HG02642 (cell line): ENCODE data around the gene DNAAF2.
"Not testable (repeated sequence)": the region's sequence is repeated elsewhere in the genome, so short reads cannot be mapped to it uniquely, and the experiment has no call there.

Experiments
- ATAC-seq: cut with Tn5 transposase; IDR thresholded peaks from one replicate; pipeline ENCODE4 v1.9.1; 2021; ENCODE audit warnings: mild to moderate bottlenecking; ENCODE audit not compliant: unreplicated experiment, poor library complexity

Gene DNAAF2

DNA sequence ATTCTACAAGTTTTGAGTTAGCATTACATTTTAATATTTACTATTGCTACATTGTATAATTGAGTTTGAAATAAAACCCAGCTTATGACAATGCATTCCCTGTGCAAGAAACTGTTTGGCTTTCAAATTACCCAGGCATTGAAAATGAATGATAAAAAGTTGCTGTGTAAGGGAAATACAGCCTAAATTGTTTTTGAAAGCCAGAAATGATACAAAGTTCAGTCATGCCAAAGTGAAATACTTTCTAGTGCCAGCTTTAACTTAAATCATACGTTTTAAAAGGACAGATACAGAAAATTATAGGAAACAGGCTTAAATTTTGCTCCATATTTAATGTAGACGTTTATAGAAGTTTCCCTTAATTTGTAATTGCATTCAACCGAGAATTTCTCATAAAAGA, 11.7 kb downstream of the DNAAF2 start:
- no peak for ATAC-seq

DNA sequence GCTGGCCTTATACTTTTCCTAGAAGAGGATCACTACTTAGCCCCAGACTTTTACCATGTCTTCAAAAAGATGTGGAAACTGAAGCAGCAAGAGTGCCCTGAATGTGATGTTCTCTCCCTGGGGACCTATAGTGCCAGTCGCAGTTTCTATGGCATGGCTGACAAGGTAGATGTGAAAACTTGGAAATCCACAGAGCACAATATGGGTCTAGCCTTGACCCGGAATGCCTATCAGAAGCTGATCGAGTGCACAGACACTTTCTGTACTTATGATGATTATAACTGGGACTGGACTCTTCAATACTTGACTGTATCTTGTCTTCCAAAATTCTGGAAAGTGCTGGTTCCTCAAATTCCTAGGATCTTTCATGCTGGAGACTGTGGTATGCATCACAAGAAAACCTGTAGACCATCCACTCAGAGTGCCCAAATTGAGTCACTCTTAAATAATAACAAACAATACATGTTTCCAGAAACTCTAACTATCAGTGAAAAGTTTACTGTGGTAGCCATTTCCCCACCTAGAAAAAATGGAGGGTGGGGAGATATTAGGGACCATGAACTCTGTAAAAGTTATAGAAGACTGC, 12.9 kb downstream of the DNAAF2 start:
- no peak for ATAC-seq

DNA sequence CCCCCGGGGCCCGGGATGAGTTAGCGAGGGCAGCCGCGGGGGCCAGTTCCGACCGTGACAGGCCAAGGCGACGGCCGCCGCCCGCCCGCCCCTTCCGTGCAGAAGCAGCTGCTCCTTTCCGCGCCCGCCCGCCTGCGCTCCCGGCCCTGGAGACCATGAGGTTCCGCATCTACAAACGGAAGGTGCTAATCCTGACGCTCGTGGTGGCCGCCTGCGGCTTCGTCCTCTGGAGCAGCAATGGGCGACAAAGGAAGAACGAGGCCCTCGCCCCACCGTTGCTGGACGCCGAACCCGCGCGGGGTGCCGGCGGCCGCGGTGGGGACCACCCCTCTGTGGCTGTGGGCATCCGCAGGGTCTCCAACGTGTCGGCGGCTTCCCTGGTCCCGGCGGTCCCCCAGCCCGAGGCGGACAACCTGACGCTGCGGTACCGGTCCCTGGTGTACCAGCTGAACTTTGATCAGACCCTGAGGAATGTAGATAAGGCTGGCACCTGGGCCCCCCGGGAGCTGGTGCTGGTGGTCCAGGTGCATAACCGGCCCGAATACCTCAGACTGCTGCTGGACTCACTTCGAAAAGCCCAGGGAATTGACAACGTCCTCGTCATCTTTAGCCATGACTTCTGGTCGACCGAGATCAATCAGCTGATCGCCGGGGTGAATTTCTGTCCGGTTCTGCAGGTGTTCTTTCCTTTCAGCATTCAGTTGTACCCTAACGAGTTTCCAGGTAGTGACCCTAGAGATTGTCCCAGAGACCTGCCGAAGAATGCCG, 13.7 kb downstream of the DNAAF2 start:
- ATAC-seq: peak; percentile 37

DNA sequence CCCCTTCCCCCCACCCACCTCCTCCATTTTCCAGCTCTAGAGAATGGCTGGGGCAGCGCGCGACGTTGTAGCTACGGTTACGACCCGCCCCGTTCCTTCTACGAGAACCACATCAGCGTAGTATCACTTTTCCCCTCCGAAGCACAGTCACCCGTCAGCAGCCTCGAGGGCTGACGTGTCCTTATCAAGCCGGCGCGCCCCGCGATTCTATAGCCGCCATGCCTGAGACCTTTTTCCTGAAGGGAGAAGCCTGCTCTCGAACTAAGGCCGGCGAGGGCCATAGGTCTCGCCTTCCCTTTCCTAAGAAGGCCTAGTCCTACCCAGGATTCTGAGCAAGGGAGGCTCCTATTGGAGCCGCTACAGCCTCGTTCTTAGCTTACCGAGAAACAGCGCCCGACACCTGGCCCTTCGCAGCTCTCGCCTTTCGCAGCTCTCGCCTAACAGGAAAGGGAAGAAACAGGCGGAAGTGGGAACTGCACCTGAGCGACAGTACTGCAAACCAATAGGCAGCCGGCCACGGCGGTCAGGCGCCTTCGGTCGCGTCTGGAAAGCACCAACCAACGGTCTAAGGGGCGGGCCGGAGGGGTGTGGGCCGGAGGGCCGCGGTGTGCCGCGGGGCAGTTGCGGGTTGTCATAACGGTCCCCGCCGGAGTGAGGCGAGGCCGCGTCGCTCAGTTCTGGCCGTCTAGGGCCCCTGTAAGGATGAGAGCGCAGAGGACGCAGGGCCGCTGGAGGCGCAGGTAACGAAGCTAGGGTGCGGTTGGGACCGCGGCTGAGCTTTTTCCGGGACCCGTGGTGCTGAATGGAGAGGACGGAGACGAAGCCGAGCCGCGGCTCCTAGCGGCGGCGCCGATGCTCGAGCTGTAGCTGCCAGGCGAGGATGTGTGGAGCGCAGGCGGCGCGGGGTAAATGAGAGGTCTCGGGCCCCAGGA, 14.6 kb downstream of the DNAAF2 start, which contains the start of the genes MGAT2 and RPL36AL:
MGAT2 (plus strand) TSS at position 618 of the 932 bp plus-strand sequence. CDS start 470 bp downstream, outside the sequence.
RPL36AL (minus strand) TSS at position 445 of the 932 bp plus-strand sequence. CDS start 1,522 bp downstream, outside the sequence.
- ATAC-seq: peak; percentile 95

DNA sequence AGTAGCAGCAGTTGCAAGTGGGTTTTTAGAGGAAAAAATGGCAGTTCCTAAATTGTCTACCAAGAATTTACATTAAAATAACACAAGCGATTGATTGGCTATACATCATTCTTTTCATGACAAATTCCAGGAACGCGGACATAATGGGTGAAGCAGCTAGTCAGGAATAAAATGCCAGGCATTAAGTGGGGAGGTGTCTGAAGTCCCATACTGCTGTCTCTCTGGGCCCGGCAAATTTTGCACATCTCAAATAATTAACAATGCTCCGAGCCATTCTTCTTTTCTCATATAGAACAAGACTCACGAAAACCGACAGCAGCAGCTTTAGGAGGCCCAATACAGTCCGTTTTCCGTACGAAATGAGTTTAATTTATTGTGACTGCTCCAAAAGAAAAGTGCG, 15.3 kb downstream of the DNAAF2 start:
- ATAC-seq: no peak

DNA sequence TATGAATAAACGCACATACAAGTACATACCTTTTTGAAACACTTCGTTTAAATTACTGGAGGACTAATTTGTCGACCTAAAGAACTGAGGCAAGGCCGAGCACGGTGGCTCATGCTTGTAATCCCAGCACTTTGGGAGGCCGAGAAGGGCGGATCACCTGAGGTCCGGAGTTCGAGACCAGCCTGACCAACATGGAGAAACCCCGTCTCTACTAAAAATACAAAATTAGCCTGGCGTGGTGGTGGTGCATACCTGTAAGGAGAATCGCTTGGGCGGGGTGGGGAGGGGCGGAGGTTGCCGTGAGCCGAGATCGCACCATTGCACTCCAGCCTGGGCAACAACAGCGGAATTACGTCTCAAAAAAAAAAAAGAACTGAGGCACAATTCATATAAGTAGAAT, 15.8 kb downstream of the DNAAF2 start:
- ATAC-seq: not testable (repeated sequence)

DNA sequence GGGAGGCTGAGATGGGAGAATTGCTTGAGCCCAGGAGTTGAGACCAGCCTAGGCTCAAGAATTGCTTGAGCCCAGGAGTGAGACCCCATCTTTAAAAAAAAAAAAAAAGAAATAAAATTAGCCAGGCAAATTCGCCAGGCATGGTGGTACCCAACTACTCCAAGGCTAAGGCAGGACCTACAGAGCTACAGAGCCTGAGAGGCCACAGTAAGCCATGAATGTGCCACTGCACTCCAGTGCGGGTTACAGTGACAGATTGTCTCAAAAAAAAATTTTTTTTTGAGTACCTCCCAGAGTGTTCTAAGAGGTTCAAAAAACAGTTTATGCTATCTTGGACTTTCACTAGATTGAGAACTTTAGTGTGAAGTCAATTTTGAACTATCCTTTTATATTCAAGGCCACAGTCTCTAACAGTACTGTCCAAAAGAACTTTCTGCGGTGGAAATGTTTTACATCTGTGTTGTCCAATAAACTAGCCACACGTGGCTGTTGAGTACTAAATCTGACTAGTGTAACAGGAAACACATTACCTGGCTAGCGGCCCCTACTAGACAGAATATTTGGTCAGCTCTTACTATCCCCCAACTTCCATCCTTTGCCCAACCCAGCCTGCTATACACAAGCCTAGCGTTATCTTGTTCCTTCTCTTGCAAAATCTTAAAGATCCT, 17.1 kb downstream of the DNAAF2 start:
- no peak for ATAC-seq

DNA sequence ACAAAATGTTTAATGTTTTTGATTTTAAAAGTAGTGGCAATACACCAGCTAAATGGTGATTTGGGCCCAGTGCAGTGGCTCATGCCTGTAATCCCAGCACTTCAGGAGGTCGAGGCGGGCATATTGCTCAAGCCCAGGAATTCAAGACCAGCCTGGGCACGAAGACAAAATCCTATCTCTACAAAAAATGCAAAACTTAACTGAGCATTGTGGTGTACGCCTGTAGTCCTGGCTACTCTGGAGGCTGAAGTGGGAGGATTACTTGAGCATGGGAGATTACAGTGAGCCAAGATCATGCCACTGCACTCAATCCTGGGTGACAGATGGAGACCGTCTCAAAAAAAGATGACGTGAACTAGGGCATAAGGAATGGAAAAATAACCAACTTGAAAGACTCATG, 19.3 kb downstream of the DNAAF2 start:
- ATAC-seq: no peak

DNA sequence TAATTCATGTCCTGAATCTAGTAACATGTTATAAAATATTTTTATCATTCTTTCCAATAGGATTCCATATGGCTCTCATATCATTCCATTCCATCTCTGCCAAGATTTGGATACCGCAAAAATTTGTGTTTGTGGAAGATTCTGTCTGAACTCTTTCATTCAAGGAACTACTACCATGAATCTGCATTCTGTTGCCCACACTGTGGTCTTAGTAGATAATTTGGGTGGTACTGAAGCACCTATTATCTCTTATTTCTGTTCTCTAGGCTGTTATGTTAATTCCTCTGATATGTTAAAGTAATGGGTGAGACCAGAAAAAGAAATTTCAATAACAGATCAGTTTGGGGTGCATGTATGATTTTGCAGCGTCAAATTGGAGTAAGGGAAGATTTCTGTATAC, 20.8 kb downstream of the DNAAF2 start:
- ATAC-seq: no peak

DNA sequence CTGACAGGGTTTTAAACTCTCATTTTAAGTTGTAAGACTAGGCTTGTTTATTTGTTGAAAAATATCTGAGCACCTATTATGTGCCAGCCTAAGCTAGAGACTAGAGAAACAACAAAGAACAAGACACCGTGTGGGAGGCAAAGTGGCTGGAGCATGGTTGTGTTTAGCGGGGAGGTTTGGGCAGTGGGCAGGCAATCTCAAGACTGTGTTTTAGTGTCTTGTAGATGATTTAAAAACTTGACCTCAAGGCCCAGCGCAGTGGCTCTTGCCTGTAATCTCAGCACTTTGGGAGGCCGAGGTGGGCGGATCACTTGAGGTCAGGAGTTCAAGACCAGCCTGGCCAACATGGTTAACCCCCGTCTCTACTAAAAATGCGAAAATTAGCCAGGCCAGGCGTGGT, 22.4 kb downstream of the DNAAF2 start:
- ATAC-seq: no peak

DNA sequence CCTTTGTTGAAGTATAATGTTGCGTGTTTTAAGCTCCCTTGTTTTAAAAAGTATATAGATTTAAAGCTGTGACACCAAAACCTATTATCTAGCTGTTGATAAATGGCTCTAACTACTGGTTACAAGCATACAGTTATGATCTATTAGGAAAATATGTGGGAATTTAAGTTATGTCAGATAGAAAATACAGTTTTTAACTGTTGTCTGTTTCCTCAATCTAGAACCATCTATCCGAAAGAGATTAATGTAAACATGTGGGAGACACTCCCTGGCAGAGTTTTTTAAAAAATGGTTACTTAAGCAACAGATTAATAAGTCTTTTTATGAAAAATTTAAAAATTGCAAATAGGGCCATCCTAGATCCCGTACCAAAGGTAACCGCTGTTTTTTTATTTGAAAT, 22.8 kb downstream of the DNAAF2 start:
- no peak for ATAC-seq

DNA sequence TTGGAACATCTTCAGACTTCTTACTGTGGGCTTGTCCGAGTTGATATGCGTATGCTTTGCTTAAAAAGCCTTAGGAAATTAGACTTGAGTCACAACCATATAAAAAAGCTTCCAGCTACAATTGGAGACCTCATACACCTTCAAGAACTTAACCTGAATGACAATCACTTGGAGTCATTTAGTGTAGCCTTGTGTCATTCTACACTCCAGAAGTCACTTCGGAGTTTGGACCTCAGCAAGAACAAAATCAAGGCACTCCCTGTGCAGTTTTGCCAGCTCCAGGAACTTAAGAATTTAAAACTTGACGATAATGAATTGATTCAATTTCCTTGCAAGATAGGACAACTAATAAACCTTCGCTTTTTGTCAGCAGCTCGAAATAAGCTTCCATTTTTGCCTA, 27.5 kb downstream of the DNAAF2 start:
- ATAC-seq: no peak

DNA sequence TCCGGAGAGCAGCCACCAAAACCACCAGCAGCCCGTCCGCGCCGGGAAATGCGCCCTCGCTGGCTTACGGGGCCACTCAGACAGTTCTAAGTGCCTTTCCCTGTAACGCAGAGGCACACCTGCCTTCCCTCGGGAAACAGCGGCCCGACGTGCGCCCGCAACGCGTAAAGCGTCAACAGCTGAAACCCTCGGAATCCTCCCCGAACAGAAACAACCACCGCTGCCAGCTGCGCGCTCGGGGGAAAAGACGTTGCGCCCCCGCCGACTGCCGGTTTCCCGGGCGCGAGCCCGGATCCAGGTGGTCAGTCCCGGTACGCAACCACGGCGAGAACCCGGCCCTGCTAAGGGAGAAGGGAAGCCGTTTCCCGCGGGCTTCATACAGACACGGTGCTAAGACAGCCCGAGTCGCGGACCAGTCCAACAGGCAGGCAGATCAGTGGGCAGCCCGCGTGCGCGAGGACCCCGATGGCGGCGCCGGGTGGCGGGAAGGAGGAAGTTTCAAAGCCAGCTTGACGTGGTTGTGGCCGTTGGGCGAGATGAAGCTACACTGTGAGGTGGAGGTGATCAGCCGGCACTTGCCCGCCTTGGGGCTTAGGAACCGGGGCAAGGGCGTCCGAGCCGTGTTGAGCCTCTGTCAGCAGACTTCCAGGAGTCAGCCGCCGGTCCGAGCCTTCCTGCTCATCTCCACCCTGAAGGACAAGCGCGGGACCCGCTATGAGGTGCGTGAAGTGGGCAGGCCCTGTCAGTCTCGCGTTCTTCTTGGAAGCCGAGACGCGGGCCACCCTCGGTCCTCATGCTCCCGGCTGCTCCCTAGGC, 36.4 kb downstream of the DNAAF2 start, which contains the start of gene LRR1:
LRR1 (plus strand) TSS at position 456 of the 816 bp plus-strand sequence; CDS start at position 537, 81 bp downstream.
- peak; percentile 64 for ATAC-seq

DNA sequence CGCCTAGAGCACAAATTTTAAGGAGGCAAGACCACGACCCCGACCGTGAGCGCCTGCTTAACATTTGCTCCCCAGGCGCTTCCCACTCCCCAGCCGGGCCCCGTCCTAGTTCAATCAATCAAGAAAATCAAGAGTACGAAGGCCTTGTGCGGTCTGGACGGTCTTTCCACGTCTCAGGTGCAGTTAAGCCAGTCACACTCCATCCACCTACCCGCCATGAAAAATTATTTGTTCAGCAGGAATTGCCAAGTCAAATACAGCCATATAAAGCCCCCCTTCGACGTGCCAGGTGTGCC, 36.9 kb downstream of the DNAAF2 start:
- peak; percentile 0 for ATAC-seq

DNA sequence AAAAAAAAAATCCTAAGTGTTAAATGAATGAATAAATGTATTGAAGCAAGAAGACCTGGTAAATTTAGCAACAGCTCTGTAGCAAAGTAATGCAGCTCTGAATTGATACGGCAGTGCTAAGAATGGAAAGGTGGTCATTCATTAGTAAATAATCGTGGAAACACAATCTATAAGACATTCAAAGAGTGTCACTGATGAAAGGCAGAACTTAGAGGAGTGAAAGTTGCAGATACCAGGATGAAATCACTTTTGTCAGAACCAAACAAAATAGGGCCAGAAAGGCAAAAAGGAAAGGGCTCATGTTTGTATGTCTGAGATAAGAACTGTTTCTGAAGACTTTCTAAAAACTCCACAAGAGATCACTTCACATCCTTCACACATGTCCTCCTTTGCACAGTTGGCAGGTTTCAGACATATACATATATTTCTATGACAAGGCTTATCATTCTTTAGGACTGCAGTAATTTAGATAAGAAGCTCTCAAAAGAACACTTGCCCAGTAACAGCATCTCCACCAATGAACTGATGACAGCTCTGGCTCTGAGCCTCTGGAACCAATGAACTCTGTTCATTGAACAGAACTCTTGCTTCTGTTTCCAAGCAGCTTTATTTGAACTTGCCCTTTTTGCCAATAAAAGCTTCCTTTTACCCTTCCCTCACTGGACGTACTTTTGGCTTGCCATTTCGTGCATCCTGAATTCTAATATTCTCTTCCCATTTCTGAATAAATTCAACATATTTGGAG, 40.5 kb downstream of the DNAAF2 start:
- no peak for ATAC-seq

DNA sequence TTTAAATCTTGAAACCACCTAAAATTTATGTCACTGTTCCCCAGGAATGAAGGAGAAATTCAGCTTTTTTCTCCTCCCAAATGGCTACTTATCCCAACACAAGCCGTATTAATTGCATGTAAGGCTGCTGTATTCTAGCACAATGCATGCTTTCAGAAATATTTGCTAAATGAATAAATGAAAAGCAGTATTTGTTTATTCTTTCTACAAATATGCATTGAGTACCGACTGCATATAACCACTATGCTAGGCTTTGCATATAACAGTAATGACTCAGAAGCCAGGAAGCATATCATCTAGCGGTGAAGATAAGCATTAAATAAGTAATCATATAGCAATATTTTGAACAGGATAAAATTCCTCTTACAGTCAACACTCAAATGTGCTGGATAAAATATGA, 42.0 kb downstream of the DNAAF2 start:
- no peak for ATAC-seq

DNA sequence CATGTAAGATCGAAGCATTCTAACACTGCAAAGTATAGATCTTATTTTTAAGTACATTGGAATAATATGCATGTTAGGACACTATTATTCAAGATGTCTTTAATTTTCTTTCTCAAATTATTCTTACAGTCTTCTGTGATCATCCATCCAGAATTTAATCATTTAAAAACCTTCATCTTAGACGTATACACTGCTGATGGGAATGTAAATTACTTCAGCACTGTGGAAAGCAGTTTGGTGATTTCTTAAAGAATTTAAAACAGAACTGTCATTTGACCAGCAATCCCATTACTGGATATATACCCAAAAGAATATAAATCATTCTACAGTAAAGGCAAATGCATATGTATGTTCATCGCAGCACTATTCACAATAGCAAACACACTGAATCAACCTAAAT, 45.7 kb downstream of the DNAAF2 start:
- no peak for ATAC-seq

DNA sequence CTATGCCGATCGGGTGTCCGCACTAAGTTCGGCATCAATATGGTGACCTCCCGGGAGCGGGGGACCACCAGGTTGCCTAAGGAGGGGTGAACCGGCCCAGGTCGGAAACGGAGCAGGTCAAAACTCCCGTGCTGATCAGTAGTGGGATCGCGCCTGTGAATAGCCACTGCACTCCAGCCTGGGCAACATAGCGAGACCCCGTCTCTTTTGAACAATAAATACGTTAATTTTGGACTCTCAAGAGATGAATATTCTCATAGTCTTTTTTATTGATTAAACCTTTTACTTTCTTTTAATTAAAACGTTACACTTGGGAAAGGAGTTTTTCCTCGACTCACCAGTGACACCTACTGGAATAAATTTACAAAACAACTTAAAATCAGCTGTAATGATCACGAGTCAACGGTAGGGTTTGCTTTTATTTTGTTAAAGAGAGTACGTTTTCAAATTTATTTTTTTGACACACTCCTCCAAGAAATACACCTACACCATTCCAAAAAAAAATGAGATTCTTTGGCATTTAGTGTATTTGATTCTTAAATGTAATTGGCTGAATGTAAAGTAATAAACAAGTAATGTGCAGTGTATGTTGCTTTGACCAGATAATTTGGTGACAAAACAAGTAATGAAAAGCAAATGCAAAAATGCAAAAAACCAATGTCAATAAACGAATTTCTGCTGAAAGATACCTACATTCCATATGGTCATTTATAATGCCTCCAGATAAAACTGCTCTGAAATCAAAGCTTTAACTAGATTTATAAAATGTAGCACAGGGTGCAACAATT, 48.2 kb downstream of the DNAAF2 start:
- ATAC-seq: peak; percentile 35
